Gastroesophageal sphincter (tissue), 4 donors: ENCODE results near the gene FNBP1. TPM values are rescaled to one million over a fixed set of nuclear protein-coding genes. Genes with fewer than 3 reads are reported as not detected.
"Not testable (repeated sequence)": the region's sequence is repeated elsewhere in the genome, so short reads cannot be mapped to it uniquely, and the experiment has no call there.

ENCODE experiments used
- ATAC-seq: fragments of 150-250 bp; one replicate; pipeline ENCODE4 v1.9.1; 2016; ENCODE audit warnings: mild to moderate bottlenecking, moderate library complexity
- H3K27ac ChIP-seq, 4 donors: fragments of 200-600 bp; sonication (generic) in 3 of 4; 1 replicate in 3 of 4; 2 replicates in 1 of 4; pipeline ENCODE4 v1.5.1; 2016 to 2019
- H3K27me3 ChIP-seq: fragments of 200-600 bp; sonication (generic); one replicate; pipeline ENCODE4 v1.5.1; 2019
- H3K36me3 ChIP-seq, 2 donors: fragments of 200-600 bp; sonication (generic); one replicate each; pipeline ENCODE4 v1.5.1; 2019; ENCODE audit warnings: control low read depth in 1 of 2
- H3K4me1 ChIP-seq, 3 donors: fragments of 200-600 bp; sonication (generic); 1 replicate in 2 of 3; 2 replicates in 1 of 3; pipeline ENCODE4 v1.5.1; 2016 to 2019; ENCODE audit warnings: control low read depth in 2 of 3
- H3K4me3 ChIP-seq, 2 donors: fragments of 200-600 bp; sonication (generic); one replicate each; pipeline ENCODE4 v1.5.1; 2019; ENCODE audit warnings: mild to moderate bottlenecking in 1 of 2, moderate library complexity in 1 of 2
- H3K9me3 ChIP-seq, 3 donors: fragments of 200-600 bp; sonication (generic); one replicate each; pipeline ENCODE4 v1.5.1; 2017 to 2019; ENCODE audit warnings: control low read depth in 2 of 3
- EP300 ChIP-seq: sonication (generic); formaldehyde crosslinking; IDR thresholded peaks from one replicate; pipeline ENCODE4 v1.6.1; 2017; ENCODE audit warnings: antibody characterized with exemption, mild to moderate bottlenecking
- POLR2A ChIP-seq, 2 donors: fragments of 450-650 bp; IDR thresholded peaks; one replicate each; pipeline ENCODE4 v1.6.1; 2017; ENCODE audit warnings: antibody characterized with exemption in 2 of 2, mild to moderate bottlenecking in 2 of 2, moderate library complexity in 1 of 2
- POLR2AphosphoS5 ChIP-seq: sonication (generic); formaldehyde crosslinking; IDR thresholded peaks from one replicate; pipeline ENCODE4 v1.6.1; 2017; ENCODE audit warnings: antibody characterized with exemption
- WGBS, 2 donors: methylation state at CpG; one replicate each; pipeline ENCODE4 v1.1.5; 2018; ENCODE audit warnings: low coverage in 1 of 2; 5-methylcytosine and 5-hydroxymethylcytosine counted together
- total RNA-seq, 4 donors: library from RNA; depleted of rRNA; stranded (reverse); fragments of >200 nt; gene quantifications; one replicate each; pipeline ENCODE4 v1.1.0, GENCODE V29; 2016
- TF ChIP-seq, protein P1 (sequence below), 4 experiments: fragments of 200-600 bp in 2 of 4; fragments of 450-650 bp in 2 of 4; sonication (generic) in 1 of 4; IDR thresholded peaks; one replicate each; pipeline ENCODE4 v1.5.1; 2017 to 2019; ENCODE audit warnings: antibody characterized with exemption in 4 of 4, mild to moderate bottlenecking in 2 of 4, moderate library complexity in 2 of 4

Gene FNBP1
- total RNA-seq, 4 donors from 2014 or later, result 119 to 343 (median 188) TPM

GRCh38 chr9:129994882-129995281 is 48.1 kb downstream of the FNBP1 start:
- ATAC-seq, result peak; percentile 31
- WGBS, 2 donors, result 18 to 32% methylated on average over 3 of the region's 3 CpGs
- H3K9me3 ChIP-seq, result no peaks in the 10 kb centered on the region
- peak; percentile 83 for TF ChIP-seq POLR2AphosphoS5
- TF ChIP-seq EP300, result no peak
- H3K36me3 ChIP-seq, result peaks cover 0 to 13% of the 10 kb centered on the region in 2 donors
- peak overlapping the region; percentile 76 to 89 (median 82) for H3K27ac ChIP-seq
- no peaks in the 10 kb centered on the region for H3K27me3 ChIP-seq
- H3K4me3 ChIP-seq, result no peak overlapping the region
- peaks cover 5 to 93% (median 34%) of the 10 kb centered on the region in 3 donors for H3K4me1 ChIP-seq

GRCh38 chr9:129991139-129991538 is 51.9 kb downstream of the FNBP1 start:
- not testable (repeated sequence) for ATAC-seq, H3K9me3 ChIP-seq, H3K4me3 ChIP-seq, H3K27me3 ChIP-seq
- Histone ChIP-seq H3K27ac (peak overlapping the region in 2 of 4 donors; percentile 76 to 83), H3K4me1 (peaks cover 7 to 88% (median 21%) of the 10 kb centered on the region in 3 donors), H3K36me3 (peaks cover 0 to 13% of the 10 kb centered on the region in 2 donors)
- 80 to 99% methylated on average over 1 to 6 of the region's 6 CpGs for WGBS, 2 donors

DNA sequence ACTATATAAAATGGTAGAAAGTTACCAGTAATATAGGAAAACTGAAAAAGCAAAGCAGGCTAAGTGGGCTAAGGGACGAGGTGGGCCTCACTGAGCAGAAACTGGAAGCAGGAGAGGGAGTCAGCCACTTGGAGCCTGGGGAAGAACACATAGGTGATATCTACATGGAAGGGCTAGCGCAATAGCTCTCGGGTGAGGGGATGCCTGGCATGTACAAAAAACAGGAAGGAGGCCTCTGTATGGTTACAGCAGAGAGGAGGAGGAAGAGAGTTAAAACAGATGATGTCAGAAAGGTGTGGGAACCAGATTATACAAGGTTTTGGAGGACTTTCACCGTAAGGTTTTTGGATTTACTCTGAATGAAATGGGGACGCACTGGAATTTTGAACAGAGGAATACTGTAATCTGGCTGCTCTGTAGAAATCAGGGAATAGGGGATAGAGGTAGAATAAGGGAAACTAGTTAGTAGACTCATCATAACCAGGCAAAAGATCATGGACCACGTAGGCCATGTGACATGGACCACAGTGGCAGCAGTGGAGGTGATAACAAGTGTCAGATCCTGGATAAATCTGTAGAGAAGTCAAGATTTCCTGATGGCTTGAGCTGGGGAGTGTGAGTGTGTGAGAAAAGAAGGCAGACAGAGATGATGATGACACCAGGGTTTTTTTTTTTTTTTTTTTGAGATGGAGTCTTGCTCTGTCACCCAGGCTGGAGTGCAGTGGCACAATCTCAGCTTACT is 52.5 kb downstream of the FNBP1 start:
- Histone ChIP-seq H3K4me1 (peaks cover 6 to 81% (median 14%) of the 10 kb centered on the region in 3 donors), H3K27ac (peak overlapping the region in 3 of 4 donors; percentile 57 to 83 (median 76)), H3K27me3 (no peaks in the 10 kb centered on the region), H3K4me3 (no peak overlapping the region), H3K36me3 (peaks cover 0 to 13% of the 10 kb centered on the region in 2 donors), H3K9me3 (no peaks in the 10 kb centered on the region)
- TF ChIP-seq POLR2AphosphoS5 (peak; percentile 29), EP300 (no peak), POLR2A (IDR thresholded peaks at IDR 0.05) (no peak)
- TF ChIP-seq, protein P1, sequence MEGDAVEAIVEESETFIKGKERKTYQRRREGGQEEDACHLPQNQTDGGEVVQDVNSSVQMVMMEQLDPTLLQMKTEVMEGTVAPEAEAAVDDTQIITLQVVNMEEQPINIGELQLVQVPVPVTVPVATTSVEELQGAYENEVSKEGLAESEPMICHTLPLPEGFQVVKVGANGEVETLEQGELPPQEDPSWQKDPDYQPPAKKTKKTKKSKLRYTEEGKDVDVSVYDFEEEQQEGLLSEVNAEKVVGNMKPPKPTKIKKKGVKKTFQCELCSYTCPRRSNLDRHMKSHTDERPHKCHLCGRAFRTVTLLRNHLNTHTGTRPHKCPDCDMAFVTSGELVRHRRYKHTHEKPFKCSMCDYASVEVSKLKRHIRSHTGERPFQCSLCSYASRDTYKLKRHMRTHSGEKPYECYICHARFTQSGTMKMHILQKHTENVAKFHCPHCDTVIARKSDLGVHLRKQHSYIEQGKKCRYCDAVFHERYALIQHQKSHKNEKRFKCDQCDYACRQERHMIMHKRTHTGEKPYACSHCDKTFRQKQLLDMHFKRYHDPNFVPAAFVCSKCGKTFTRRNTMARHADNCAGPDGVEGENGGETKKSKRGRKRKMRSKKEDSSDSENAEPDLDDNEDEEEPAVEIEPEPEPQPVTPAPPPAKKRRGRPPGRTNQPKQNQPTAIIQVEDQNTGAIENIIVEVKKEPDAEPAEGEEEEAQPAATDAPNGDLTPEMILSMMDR (IDR thresholded peaks at IDR 0.05), result no peak
- 54 to 58% methylated on average over 6 of the region's 6 CpGs for WGBS, 2 donors
- ATAC-seq, result no peak

DNA sequence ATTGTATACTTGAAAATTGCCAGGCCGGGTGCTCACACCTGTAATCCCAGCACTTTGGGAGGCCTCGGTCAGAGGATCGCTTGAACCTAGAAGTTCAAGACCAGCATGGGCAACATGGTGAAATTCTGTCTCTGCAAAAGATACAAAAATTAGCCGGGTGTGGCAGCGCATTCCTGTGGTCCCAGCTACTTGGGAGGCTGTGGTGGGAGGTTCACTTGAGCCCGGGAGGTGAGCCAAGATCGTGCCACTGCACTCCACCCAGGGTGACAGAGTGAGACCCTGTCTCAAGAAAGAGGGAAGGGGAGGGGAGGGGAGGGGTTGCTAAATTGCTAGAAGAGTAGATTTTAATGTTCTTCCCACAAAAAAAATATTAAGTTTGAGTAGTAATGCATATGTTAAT is 53.2 kb downstream of the FNBP1 start:
- peaks cover 2 to 74% (median 12%) of the 10 kb centered on the region in 3 donors for H3K4me1 ChIP-seq
- ATAC-seq, result no peak

DNA sequence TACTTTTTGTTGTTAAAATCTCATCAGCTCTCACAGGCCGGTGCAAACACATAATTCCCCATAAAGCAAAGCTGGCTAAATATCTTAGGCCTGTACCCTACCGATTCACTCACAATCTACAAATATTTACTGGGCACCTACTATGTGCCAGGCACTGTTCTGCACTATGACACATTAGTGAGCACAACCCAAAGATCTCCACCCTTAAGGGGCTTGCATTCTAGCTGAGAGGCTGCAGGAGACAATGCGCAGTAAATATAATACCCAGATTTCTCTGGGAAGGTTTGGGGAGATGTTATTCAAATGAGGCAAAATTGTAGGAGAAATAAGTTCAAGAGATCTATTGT is 53.7 kb downstream of the FNBP1 start:
- peaks cover 0 to 13% of the 10 kb centered on the region in 2 donors for H3K36me3 ChIP-seq
- no peak for ATAC-seq
- no peak for TF ChIP-seq POLR2AphosphoS5
- no peak for TF ChIP-seq POLR2A (IDR thresholded peaks at IDR 0.05)
- no peak for TF ChIP-seq EP300
- TF ChIP-seq, protein P1 (IDR thresholded peaks at IDR 0.05), result no peak
- 60 to 68% methylated on average over 1 to 3 of the region's 3 CpGs for WGBS, 2 donors
- no peak overlapping the region for H3K4me3 ChIP-seq
- no peaks in the 10 kb centered on the region for H3K9me3 ChIP-seq
- H3K27ac ChIP-seq, result peak overlapping the region in 3 of 4 donors; percentile 56 to 83 (median 76)
- peaks cover 2 to 71% (median 12%) of the 10 kb centered on the region in 3 donors for H3K4me1 ChIP-seq
- no peaks in the 10 kb centered on the region for H3K27me3 ChIP-seq

More for the DNA sequence above, 53.2 kb downstream of the FNBP1 start:
- WGBS, 2 donors, result 73 to 89% methylated on average over 3 of the region's 7 CpGs
- TF ChIP-seq POLR2AphosphoS5 (no peak), POLR2A (IDR thresholded peaks at IDR 0.05) (no peak), EP300 (no peak)
- TF ChIP-seq, protein P1 (IDR thresholded peaks at IDR 0.05), result no peak
- Histone ChIP-seq H3K36me3 (peaks cover 0 to 13% of the 10 kb centered on the region in 2 donors), H3K9me3 (no peaks in the 10 kb centered on the region), H3K27ac (peak overlapping the region in 3 of 4 donors; percentile 56 to 83 (median 76)), H3K4me3 (no peak overlapping the region), H3K27me3 (no peaks in the 10 kb centered on the region)
